GM21360 (cell line): ENCODE results near the gene NAIF1.
A peak's percentile ranks its signal among the peaks of the same experiment; 100 is the strongest.

ENCODE experiments used
- ATAC-seq: cut with Tn5 transposase; IDR thresholded peaks from one replicate; pipeline ENCODE4 v1.9.1; 2021; ENCODE audit warnings: mild to moderate bottlenecking, moderate library complexity; ENCODE audit not compliant: unreplicated experiment

NAIF1 gene

DNA sequence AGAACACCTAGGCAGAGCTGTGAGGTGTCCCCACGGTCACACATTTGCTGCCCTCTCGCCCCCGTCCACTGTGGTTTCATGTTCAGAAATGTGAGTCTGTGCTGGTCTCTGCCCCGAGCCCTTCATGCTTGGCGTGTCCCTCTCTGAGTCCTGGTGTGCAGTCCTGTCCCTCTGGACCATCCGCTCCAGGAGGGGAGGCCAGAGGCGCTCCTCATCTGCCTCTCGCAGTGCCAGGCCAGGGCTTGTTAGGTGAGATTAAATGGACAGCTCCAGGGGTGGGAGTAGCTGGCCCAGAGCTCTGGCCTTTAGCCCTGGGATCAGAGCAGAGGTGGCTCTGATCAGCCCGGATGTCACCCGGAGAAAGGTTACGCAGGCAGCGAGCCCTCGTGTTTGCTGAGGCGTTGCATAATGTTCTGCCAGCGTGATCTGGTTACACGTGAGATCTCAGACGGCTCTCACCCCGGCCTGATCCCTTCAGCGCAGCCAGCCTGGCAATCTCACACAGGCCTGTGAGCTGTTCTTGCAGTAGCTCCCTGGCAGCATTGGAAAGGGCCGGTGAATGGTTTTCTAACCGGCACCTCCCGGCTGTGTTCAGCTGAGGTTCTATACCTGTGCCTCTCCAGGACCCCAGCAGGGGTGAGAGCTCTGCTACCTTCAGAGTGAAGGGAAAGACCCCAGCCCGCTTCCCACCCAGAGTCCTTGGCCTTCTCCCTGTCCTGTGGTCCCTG lies 35.9 kb upstream of the NAIF1 start:
- ATAC-seq, result no peak

DNA sequence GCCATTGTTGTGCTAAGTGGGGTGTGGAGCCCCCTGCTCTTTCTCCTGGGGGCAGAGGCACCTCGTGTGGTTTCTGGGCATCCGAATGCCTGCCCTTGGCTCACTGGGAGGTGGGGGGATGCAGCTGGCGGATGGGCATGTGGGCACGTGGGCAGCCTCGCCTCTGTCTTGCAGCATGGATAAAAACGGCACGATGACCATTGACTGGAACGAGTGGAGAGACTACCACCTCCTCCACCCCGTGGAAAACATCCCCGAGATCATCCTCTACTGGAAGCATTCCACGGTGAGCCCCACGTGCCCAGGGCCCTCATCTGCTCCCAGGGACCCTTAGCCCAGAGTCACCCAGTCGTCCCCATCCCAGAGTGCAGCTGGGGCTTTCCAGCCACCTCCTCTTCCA lies 35.1 kb upstream of the NAIF1 start:
- no peak for ATAC-seq

DNA sequence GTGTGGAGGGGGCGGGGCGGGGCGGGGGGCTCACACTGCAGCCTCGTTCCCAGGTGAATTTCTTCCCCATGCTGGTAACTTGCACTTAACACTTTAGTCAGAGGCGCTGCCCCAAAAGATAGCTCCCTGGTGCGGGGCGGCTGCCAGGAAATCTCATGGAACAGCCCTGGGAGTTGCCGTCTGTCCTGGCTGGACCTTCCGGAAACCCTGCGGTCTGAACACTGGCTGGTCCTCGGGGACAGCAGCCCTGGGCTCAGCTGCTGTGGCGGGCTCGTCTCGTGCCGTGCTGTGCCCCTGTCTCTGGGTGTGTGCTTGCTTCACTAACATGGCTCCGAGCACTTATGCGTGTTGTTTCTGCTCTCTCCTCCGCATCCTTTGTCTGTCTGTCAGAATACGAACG lies 34.6 kb upstream of the NAIF1 start:
- no peak for ATAC-seq

DNA sequence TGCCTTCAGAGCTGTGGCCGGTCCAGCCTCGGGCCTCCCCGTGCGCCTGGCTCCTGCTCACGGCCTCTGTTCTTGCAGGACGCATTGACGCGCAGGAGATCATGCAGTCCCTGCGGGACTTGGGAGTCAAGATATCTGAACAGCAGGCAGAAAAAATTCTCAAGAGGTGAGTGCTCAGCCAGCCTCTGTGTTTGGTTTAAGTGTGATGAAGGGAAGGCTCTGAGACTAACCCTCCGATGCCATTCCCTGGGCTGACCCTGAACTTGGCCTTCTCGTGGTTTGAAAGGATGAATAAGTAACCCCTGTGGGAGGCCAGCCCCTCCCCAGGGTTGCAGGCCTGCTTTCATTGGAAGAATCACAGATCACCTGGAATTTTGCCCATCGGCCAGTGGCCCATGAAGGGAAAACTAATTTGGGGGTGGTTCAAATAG lies 34.1 kb upstream of the NAIF1 start:
- ATAC-seq, result no peak

DNA sequence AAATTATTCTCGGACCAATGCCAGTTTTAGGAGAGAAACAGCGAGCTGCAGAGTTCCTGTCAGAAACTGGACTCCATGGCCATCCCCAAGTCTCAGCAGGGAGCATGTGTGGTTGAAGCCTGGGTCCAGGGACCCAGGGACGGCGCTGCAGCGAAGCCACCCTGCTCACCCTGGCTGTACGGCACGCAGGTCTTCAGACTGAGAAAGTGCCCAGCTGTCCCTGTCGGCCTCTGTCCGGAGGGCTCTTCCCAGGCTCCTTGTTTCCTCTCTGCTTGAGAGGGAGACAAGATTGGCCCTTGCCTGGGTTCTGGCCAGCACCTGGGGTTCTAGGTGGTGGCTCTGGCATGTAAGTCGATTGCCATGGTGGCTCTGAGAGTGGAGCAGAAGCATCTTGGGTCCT lies 33.5 kb upstream of the NAIF1 start:
- no peak for ATAC-seq

DNA sequence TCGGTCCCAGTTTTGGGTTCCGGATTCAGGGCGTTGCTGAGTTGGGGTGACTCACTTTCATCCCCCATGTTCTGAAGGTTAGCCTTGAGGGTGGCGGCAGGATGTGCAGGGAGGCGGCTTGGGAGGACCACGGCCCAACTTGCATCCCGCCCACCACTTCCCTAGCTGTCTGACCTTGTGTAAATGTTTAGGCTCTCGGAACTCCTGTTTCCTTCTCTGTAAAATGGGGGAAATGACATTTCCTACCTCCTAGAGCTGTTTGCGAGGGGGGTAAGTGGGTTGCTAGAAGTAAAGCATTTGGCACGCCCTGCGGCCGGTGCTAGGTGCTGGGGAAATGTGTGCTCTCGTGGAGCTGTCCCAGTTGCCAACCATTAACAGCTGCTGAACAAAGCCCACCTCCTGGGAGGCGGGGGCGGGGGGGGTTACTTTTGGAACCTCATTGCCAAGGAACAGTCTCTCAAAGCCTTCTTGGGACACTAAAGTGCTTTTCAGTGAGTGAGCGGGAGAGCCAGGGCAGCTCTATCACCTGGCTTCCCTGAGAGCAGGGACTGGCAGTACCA lies 32.9 kb upstream of the NAIF1 start:
- no peak for ATAC-seq

DNA sequence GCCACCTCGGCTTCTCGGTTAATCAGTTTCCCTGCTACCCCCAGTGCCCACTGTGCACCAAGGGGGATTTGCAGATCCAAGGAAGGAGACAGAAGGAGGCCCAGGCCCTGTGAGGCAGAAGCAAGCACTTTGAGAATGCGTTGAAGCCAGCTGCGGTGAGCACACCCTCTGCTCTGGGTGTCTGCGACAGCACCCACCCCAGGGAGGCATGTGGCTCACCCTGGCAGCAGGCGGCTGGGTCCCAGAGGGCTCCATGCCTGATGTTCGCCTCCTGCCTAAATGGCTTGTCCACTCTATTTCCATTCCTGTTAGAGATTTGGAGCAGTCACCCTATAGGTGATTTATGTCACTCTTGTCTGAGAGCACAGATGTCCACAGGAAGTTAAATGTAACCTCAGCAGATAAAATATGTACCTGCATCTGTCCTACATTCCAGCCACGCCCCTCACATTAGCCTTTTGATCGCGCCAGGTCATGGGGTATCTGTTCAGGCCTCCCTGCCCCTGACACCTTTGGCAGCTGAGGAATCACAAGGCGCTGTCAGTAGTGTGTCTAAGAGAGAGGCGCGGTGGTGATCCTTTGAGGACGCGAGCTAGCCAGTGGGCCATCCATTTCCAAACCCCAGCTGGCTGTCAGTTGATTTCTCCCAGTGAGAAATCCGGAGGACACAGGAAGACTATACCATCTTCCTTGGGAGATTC lies 32.3 kb upstream of the NAIF1 start:
- ATAC-seq, result no peak

DNA sequence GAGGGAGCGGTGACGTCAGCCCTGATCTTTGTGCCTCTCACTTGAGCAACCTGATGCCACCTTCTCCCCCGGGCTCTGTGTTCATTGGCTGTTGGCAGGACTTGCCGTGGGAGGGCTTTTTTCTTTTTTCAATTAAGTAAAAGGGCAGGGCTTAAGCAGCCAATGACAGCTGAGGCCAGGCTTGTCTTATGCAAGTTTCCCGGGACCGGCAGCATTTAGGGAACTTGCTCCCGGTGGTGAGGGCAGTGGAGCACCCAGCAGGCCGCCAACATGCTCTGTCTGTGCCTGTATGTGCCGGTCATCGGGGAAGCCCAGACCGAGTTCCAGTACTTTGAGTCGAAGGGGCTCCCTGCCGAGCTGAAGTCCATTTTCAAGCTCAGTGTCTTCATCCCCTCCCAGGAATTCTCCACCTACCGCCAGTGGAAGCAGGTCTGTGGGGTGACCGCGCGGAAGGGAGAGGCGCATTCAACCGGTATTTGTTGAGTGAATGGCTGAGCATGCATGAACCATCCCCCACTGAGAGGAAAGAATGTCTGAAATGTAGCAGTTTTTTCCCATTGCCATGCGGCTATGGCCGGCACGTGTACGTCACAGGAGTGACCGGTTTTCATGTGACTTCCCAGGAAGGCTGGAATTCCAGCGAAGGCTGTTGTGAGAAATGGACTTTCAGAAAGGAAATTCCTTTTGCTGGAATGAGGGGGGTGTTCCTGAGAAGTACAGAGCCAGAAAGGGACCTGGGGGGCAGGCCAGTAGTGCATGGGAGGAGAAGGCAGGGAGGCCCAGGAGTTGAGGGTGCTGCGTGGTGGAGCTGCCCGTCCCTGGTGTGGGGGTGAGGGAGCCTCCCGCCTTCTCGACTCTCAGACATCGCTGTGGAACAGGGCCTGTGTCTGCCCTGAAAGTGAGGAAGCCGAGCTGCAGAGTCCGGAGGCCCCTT lies 31.4 kb upstream of the NAIF1 start:
- no peak for ATAC-seq

DNA sequence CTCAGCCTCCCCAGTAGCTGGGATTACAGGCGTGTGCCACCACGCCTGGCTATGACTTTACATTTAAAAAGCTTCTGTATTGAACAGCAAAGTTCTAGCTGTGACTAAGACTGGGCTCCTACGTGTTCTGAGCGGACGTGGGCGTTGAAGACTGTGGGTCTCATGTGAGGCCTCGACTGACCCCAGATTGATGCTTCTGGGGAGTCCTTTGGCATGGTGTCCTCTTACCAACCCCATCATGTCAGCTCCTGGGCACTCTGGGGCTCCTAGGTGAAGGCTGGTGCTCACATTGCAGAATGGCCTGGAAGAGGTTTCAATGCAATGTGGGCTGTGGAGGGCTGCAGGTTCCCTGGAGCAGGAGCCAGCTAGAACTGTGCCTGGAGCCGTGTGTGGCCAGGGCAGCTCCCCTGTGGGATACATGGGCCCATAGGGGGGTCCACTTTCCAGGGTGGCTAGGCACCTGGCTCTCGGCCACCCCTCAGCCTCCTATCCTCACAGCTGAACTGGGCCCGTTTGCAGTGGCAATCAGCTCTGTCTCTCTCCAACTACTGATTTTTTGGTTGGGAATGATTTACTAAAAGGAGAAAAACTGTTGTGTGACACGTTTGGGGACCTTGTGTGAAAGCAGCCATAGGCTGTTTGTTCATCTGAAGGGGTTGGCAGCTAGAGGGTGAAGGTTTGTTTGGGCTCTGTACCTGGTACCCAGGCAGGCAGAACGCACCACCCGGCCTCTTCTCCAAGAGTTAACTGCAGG lies 30.6 kb upstream of the NAIF1 start:
- no peak for ATAC-seq

DNA sequence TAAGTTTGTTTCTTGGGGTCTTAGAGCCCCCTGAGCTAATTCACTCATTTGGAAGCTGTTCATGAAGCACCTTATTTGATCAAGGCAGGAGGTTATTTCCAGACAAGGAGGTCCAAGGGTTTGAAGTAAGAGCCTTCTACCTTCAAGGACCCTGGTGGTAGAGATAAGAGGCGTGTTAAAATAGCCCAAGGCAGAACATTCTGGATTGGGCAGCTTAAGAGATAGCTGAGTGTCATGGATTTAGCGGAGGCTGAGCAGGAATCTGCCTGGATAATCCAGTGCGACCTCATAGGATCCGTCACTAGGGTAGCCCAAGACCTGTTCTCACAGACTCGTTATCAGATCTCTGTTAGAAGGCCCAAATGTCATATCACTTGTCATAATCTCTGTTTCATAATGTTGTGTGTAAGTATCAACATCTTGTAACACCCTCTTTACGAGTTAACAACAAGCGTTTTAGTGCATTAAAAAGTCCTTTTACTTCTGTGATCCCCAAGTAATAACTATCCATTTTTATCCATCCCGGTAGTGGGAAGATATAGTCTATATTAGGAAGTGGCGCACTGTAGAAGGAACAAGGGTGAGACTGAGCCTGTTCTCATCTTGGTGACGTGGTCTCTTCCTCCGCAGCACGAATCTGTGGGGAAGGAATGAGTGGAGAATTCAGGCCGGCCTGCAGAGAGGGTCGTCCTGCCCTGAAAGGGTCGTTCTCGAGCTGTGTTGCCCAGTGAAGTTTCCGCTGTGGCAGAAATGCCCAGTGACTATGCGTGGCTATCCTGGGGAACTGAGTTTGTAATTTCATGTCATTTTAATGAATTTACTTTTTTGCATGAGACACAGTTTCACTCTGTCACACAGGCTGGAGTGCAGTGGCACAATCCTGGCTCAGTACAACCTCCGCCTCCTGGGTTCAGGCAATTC lies 29.8 kb upstream of the NAIF1 start:
- ATAC-seq, result no peak

DNA sequence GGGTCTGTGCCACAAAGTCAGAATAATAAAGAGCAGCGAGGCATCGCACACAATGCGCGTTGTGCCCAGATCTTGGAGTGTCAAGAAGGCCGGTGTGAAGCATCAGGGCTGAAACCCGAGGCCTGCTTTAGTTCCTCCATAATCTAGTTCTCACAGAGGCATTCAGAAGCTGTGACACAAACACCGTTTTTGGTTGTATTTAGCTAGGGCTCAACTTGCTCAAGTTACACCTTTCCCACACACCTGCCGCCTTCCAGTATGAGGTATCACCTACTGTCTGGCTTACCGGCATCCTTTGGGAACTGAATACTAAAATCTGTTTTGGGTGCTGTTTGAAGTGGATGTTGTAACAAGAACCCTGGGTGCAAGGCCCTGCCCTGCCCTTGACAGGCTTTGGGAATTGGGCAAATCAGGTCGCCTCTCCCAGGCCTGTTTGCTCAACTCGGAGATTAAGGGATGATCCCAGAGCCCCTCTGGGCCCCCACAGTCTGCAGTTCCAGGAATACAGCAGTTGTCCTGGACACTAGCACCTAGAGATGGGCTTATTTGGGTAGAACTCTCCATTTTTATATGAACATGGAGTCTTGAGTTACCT lies 27.9 kb upstream of the NAIF1 start:
- ATAC-seq, result no peak

DNA sequence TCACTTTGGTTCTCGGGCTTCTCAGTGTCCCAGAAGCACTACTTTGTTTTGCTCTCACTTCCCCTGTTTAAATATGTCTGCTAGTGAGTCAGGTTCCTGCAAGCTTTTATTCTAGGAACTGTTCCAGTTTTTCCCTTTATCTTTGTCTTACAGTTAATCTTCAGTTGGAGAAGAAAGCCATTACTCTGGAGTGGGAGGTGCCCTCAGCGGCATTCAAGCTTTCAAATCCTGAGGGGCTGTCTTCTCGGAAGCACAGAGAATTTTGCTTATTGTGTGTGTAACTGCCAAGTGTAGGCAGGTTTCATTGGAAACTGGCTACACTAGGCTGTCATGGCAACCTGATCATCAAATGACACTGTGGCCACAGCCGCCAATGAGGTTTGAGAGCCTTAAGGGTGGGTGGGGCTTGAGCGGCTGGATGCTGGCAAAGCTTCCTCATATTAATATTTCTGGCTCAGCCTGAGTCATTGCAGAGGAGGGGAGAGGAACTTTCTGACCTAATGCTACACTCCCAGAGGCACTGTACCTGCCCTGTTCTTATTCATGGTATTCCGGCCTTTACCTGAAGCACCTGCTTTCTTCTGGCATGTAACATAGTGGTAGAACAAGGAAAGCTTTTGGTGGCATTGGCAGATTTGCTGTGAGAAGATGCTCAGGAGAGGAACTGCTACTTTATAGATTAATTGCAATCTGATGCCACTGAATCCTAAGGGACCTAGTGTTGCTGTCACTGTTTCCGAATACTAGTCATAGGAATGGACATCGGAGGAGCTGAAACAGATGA lies 27.2 kb upstream of the NAIF1 start:
- peak; percentile 74 for ATAC-seq

DNA sequence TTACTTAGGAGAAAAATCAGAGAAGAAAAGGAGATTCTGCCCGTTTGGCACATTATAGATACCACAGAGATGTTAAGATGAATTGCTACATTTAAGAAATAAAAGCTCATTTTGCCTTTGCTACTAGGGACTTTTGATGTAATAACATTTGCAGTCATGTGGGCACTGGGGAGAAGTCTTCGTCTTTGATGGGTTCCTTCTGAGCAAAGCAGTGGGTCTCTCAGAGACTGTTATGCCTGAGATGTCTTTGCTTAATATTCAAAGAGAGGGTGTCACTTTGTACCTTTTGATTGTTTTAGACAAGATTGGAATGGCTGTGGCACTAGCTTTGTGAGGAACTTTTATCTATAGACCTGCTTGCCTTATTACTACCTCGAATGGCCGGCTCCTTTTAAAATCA lies 25.9 kb upstream of the NAIF1 start:
- ATAC-seq, result no peak

DNA sequence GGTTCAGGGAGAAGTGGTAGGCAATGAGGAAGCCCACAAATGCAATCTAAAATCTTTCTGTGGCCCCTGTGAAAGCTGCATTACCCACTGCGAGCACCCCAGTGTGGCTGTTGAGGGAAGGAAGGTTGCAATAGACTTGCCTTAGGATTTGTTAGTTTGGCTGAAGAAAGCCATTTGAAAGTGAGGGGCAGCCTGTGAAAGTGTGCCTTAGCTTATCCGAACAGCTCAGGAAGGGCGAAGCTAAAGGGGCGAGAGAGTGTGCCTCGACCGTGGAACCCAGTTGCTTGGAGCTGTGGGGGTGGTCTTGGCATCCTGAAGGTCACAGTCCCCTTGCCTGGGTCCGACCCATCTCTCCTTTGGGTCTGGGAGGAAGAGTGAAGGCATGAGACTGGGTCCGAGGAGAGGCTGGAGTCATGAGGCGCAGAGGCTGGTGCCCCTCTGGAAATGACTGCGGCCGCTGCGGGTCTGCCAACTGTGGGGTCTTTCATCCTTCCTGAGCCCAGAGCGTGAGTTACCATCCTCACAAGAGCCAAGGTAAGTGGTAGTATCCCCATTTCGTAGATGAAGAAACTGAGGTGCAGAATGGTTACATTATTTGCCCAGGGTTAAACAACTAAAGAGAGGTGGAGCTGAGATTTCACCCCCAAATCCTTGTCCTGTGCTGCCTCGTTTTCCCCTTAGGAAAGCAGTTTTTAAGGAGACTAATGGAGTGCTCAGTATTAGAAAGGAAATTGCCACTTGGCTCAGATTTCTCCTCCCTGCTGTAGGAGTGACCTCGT lies 25.3 kb upstream of the NAIF1 start:
- no peak for ATAC-seq

DNA sequence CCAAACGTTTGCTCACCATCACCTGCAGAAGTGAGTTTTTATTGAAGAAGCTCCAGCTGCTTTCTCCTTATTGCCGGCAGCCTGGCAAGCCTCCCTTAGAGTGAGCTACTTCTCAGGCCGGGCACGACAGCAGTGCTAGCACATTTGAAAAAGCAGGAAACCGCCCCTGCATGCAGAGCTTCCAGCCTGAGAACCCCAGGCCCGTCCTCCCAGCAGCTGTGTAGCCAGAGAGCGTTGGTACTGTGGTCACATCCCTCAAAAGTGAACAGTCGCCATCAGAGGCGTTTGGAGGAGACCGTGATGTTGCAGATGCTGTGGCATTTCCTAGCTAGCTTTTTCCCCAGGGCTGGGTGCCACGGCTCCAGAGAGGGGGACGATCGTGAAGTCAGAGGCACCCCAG lies 24.5 kb upstream of the NAIF1 start:
- ATAC-seq, result no peak

DNA sequence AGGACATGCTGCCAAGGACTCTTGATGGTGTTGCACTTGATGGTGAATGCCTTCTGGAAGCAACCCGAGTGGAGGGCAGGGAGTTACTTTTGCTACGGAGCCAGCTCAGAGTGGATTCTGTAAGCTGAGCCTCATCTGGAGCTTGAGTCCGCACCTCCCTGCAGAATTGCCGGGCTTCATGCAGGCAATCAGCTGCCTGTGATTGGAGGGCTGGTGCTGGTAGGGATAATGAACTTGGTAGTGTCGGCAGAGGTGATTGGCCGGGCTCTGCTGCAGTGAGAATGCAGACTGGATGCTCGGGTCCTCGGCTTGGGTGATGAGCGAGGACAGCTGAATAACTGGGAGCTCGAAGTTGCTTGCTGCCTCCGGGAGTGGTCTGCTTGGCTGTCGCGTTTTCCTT lies 24.0 kb upstream of the NAIF1 start:
- no peak for ATAC-seq

DNA sequence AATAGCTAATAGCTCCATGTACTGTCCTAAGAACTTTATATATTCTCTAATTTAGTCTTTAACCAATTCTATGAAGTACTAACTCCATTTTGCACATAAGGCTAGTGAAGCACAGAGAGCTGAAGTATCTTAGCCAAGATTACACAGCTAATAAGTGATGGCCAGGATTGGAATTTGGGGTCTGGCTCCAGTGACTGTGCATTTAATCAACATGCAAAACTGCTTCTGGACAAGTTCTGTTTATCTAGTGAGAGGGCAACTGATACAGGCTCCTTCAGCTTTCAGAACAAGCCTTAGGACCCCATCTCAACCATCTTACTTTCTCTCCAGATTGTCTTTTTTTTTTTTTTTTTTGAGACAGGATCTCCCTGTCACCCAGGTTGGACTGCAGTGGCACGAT lies 22.2 kb upstream of the NAIF1 start:
- no peak for ATAC-seq
